GM19035 (cell line): Measurements from ENCODE around the gene DPYD.

Experiments
- ATAC-seq: cut with Tn5 transposase; IDR thresholded peaks from one replicate; pipeline ENCODE4 v1.9.1; 2021; ENCODE audit not compliant: unreplicated experiment

DPYD gene

DNA sequence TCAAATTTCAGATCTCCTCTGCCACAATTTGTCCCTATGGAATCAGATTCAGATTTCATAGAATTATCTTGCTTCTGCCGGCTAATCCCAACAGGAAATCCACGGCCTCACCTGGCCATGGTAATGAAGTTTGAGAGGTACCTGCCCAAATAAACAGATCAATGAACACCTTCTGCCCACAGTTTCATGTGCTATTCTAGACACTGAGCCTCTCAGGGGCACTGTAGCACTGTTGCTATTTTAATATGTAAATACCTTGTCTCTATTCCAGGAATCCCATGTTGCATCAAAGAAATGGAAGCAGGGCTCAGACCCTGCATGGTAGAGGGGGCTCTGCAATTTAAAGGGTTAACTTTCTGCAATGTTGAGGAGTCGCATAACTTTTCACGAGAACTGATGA, 606.1 kb downstream of the DPYD start:
- ATAC-seq: no peak

DNA sequence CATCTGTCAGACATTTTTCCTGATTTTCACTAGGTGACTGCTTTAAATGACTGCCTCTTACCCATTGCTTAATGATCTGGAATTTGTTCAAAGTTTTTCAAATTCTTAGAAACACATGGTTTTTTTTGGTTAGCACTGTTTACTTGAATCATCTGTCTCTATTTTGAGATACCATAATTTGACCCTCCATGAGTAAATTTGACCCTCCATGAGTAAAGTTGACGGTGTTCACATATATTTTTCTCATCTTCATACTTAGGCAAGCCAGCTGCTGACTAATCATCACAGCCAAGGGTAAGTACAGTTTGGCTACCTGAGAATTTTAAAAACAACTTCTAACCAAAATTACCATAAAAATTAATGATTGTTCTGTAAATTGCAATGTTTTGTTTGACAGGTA, 612.7 kb downstream of the DPYD start:
- ATAC-seq: no peak

DNA sequence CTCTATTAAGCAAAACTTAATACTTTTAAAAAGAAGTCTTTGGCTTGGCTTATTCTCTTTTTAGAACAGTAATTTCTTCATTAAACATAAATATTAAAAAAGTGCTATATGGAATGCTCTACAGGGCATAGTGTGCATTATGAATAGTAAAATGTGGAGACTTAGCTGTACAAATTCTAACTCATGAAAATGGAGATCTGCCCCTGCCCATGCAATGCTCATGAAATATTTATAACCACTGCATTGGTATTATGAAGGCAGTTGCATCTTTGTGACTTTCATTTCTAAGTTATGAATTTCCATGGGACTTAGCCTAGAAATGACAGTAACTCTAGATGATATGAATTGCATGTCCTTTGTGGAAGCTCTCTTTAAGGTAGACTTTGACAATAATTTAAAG, 613.3 kb downstream of the DPYD start:
- no peak for ATAC-seq

DNA sequence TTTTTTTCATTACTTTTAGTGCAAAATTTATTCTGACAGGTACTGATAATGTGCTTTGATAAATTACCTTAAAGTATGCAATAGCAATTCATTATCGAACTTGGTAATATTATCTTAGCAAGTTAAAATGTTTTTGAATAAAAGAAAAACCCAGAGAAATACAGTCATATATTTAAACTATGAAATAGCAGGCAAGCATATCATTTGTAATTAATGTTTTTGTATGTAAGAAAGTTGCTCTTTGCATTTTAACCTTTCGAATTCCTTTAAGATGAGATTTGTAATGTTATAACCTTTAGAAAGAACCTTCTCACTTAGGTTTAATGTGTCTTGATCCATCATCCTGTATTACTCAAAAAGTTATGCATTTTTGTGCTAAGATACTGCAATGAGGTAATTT, 613.7 kb downstream of the DPYD start:
- ATAC-seq: no peak

DNA sequence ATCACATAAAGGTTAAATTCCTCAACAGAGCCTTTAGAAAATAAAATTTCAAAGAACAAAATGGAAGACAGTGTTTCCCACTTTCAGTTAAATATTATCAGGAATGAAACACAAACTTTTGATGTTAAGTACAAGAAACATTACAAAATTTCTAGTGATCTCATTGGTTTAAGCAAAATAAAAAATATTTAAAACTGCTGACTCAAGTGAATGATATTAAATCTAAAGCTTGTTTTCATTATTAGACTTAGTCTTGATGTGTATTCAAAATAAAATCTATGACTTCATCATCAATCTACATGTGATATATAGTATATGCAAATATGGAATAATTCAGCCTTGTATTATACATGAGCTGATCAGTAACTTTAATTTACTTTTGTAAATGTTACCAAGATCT, 614.3 kb downstream of the DPYD start:
- ATAC-seq: no peak

DNA sequence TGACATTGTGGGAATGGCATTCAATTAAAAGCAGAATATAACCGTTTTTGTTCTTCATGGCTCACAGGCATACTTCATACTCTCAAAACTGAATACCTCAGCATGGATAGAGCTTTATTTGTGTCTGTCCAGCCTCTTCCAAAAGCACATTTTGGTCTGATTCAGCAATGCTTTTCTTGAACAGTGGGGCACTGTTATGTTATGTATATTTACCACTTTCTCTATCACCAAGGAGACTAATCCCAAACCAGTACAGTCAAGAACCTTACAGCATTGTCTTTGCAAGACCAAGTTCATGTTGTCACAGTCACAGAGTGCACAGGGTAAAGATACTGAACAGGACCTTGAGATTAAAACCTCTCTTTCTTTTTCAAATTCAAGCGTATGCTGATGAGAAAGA, 616.5 kb downstream of the DPYD start:
- ATAC-seq: no peak

DNA sequence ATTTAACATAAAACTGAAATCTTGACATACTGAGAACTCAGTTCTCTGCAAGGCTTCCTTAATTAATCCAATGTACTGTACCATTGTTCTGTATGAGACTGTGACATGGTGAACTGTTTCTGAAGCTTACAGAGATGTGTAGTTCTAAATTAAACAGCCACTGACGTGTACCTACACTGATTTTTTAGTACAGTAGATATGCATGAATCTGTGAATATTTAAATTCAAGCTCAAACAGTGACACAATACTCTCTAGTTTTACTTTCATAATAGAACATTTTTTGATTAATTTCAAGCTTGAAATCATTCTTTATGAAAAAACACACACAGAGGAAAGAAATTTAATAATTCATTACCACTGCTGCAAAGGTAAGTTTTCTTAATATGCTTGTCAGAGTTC, 621.9 kb downstream of the DPYD start:
- no peak for ATAC-seq

DNA sequence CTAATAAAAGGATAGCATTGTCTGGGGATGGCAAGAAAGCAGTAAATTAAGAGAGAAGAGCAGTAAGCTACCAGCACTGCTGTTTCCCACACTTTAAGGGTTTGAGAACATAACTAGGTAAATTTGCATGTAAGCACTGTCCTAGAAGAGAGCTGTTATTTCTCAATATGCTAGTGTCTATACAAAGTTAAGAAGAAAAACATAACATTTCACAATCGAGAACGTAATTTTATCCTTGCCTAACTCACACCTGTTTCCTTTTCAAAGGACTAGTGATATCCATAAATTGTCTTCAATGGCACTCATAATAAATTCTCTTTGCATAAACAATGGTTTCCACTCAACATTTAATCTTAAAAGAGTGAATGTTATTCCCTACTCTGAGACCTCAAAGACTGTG, 623.2 kb downstream of the DPYD start:
- no peak for ATAC-seq

DNA sequence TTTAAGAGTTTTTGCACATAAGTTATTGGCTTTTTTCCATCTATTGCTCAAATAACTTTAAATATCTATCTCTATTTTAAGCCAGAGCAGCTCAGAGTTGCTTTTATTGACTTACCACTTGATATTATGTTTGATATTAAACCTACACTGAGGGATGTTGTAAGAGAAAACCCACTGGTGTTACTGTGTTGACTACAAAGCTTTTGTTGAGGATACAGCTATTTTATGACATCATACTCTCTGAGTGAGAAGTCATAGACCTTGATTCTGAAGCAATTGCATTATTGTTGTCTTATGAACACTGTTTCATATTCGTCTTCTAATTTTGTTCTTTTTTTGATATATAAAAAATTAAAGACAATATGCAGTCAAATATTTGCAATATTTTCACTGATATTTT, 638.9 kb downstream of the DPYD start:
- no peak for ATAC-seq

DNA sequence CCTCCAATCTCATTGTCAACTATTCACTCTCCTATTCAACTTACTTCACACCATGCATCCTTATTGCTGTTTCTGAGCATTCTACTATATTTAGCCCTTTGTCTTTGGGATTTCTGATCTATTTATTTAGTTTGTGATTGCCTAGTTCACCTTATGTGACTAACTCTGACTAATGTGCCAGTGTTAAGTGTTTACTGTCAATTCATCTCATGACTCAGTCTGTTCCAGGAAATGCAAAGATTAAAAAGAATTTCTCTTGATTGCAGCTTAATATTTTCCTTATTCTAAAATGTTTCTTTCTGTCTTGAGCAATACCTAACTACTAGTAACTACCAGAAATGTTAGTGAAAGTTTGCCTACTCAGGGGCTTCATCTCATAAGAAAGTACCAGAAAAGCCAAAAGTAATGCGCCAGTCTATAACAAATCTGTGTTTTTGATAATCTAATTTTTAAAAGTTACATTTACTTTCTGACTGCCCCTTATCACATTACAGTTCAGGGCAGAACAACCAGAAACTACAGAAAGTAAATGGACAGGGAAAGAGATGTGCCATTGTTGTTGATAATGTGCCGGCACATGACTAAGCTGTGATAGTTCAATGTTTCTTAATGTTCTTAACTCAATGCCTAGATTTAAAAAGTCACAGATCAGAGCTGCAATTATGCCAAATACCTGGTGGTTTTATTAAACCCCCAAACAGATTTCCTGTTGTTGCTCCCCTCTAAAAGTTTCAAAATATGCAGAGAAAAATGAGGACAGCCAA, 642.8 kb downstream of the DPYD start:
- no peak for ATAC-seq

DNA sequence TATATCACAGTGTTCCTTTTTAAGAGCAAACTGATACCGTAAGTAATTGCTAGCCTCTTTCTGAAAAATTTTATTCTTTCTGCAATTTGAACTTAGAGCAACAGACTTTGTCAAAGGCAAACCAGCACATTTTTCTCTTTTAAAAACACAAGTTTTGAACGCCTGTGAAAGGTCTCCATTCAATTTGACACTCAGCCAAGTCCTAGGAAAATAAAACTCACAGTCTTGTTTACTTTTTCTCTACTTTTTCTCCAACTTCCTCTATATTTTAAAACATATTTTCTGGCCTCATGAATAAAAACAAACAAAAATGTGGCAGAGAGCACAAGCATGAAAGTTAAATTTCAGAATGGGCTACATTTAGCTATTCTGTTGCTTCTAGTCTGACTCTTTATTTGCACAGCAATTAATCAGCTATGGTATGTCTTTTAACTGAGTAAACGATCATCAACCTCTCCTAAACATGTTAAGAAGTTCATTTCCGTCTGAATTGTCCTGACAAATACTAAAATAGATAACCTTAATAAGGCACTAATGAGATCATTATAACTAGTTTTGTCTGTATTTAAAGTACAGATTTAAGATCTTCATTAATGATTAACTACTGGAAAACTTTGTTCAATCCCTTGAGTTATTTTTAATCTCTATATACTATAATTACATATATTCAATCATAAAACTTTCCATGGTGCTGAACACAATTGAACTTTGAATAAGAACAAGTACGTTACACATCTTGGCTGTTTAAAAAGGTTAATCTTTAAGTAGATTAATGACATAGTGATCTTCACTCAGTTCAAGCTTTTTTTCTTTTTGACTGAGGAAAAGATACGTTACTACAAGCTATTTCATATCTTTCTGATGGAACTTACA, 648.7 kb downstream of the DPYD start:
- no peak for ATAC-seq

DNA sequence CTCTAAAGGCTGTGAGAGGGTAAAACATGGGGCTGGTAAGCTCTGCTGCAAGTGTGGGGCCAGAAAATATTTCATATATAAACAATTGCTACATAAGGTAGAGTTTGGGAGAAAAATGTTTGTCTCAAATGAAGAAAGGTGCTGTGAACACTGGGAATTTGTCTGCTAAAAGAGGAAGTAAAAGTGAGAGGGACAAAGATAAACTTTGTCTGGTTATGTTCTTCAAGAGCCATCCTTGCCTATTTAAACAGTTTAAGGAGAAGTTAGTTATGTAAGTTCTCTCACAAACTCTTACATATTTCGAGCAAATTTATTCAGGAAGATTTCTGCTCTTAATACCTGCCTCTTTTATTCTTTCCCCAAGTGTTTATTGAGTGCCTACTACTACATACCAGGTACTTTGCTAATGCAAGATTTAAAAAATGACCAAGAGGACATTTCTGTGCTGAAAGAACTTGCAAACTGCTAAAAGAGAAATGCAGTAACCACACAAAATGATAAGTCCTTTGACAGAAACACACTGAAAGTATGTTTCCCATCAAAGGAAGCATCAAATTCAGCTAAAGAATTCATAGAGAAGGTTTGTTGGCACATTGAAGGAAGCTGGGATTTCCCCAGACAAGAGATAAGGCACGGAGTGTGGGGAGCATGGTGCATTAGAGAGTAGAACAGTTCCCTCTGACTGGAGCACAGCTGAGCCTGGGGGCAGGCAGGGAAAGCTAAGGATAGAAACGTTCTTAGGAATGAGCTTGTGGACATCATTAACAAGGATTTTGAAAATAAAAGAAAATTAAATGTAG, 650.1 kb downstream of the DPYD start:
- ATAC-seq: no peak

DNA sequence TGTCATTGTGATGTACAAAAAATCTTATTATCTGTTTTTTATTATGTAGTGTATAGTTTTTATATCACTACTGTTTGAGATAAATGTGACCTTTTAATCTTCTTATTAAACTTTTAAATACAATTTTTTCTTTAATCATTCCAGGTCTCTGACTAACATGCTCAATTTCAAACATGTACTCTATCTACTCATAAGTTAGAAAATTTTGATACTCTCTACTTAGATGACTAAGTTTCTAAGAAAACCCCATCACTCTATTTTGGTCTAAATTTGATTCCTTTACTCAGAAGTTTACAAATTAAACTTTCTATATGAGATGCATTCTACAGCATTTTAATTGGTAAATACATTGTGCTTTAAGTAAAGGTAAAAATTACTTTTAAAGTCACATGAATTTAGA, 655.2 kb downstream of the DPYD start:
- no peak for ATAC-seq

DNA sequence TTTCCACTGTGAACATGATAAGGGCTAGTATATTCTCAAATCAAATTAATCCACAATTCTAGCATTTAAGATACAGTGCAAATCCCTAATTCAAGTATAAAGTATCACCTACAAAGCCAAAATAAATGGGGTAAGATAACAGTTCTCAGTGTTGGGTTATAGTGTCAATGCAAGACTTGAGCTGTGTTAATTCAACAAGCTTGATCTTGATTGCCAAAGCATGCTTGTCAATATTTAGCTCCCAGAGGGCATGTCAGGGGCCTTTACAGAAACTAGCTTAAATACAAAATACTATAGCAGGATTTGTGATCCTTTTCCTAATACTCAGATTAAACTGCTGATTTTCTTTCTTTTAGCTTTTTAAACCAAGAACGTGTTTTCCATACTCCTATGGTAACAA, 658.0 kb downstream of the DPYD start:
- no peak for ATAC-seq

DNA sequence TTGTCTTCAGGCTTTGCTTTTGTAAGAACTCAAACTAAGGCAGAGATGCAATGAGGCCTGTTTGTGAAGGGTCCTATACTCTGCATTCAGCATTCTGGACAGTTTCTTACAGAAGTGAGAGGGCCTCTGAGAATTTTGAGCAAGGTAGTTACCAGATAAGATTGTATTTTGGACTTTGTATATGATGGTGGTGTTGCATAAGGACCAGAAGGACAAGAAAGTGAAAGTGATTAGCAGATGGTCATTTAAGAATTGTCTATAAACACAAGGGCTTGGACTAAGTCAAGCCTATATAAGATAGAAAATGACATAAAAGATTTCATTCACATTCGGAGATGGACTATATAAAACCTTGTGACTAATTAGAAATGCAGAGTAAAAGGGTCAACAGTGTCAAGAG, 662.2 kb downstream of the DPYD start:
- no peak for ATAC-seq

DNA sequence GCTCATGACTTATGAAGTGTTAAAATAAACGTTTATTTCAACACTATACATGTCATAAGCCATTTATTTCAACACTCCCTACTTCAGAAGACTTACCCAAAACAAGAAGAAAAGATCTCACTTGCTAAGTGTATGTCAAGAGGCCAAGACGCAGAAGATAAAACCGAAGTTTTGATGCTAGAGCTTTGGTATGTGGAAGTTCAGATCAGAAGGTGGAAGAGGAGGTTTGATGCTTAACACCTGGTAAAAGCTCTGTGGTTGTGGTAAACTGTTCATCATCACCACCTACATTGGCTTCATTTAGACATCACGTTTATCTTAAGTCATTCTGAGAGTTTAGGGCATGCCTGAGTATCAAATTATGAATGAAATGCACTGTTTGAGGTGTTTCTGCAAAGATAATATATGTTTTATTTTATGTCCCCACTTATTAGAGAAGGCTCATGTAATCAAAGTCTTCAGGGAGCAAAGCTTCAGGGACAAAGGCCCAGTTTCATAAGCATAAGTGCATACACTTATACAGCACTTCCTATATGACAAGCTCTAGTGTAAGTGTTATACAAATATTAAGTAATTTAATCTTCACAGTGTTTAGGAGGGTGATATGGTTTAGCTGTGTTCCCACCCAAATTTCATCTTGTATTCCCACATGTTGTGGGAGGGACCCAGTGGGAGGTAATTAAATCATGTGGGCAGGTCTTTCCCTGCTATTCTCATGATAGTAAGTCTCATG, 665.9 kb downstream of the DPYD start:
- ATAC-seq: no peak

DNA sequence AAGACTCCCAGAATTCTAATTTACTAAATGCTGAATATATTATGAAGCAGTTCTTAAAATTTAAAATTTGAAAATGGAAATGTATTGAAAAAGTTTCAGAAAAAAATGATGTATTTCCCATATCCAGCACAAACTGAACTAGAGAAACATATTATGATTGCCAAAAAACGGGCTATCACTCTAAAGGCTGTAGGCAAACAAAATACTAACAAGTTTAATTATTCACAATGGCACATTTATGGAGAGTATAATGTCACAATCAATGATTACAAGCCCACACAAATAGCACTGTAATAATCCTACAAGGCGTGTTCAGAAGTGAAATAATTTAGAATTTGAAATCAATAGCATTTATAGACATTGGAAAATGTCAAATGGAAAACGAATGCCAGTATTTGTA, 667.9 kb downstream of the DPYD start:
- no peak for ATAC-seq

DNA sequence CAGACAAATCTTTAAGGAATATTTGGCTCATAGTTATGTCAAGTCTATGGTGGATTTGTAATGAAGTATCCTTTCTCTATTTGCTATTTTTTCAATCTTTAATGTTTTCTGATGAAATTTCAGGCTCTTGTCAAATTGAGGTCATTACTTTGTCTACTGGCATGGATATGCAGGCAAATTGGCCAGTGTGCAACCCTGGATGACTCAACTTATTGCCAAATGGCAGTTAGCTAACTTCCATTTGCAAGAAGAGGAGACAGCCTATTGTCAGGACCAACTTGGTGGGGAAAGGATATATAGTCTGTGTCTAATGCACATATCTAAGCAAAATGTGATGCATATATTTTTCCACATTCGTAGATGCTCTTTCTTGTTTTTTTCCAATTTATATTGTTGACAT, 668.8 kb downstream of the DPYD start:
- ATAC-seq: no peak

DNA sequence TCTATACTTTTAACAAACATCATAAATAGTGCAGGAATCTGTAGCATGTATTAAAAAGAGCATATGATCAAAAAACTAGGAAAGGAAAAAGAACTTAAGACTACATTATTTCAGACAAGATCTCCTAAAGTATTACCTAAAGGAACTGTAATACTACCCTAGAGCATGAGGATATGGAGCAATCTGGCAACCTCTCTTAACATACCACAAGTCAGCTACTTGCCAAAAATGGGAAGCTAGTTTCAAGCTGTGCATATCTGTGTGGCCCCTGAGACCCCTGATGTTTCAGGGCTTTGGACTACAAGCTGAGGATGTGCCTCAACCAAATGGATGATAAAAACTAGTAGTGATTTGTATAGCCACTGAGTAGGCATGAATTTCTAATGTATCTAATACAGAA, 673.6 kb downstream of the DPYD start:
- no peak for ATAC-seq

DNA sequence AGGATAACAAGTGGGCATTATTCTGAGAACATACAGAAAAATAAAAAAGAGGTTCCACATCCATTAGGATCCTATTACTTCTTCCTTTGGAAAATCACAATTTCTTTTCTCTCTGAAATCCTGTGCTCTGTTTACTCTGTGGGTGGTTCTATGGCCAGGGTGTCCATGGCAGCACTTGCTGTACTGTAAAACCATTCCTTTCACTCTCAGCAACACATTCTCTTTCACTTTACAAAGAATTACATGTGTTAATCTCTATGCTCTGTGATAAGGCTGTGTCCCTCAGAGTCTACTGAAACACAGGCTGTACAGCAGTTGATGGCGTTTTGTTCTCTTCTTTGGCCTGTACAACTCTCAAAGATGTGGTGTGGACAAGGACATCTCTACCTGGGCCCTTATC, 675.2 kb downstream of the DPYD start:
- no peak for ATAC-seq

DNA sequence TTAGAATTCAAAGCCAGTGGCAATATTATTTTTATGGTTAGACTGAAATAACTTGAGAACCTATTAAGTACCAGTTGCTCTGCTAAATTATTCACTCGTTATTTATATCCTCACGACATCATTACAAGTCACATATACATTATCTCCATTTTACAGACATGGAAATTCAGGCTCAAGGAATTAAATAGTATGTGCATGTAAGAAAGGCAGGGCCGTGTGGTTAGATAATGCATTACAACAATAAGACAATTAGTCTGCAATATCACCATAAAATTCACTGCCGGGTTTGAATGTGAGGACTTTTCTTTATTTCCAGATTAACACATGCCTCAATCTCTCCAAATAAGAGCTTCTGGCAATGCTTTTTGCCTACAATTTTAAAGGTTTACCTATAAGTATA, 675.8 kb downstream of the DPYD start:
- ATAC-seq: no peak
